Activated naive CD4-positive, alpha-beta T cell treated with anti-CD3 and anti-CD28 coated beads for 36 hours (primary cell): ENCODE measurements around the gene IZUMO3. TPM values are rescaled to one million over a fixed set of nuclear protein-coding genes. Genes with fewer than 3 reads are reported as not detected.
"Not testable (repeated sequence)": the region's sequence is repeated elsewhere in the genome, so short reads cannot be mapped to it uniquely, and the experiment has no call there.

Source experiments
- CTCF ChIA-PET: fragments of 350-600 bp; sonication (Branson Sonifier 250); formaldehyde crosslinking; loops from one replicate; lab custom pipeline; 2021; ENCODE audit warnings: antibody characterized with exemption; lab: Charles Lee
- DNase-seq: peaks from one replicate; pipeline ENCODE4 v3.0.0-alpha.2; 2020
- H3K27ac Mint-ChIP-seq: one replicate; pipeline ENCODE4 v1.8.0; 2021; ENCODE audit warnings: mild to moderate bottlenecking, mixed read lengths
- H3K27me3 Mint-ChIP-seq: one replicate; pipeline ENCODE4 v1.8.0; 2021; ENCODE audit warnings: low read depth, mixed read lengths
- H3K36me3 Mint-ChIP-seq: one replicate; pipeline ENCODE4 v1.8.0; 2021; ENCODE audit warnings: low read depth, mixed read lengths
- H3K4me1 Mint-ChIP-seq: one replicate; pipeline ENCODE4 v1.8.0; 2021; ENCODE audit warnings: low read depth, mixed read lengths
- H3K4me3 Mint-ChIP-seq: one replicate; pipeline ENCODE4 v1.8.0; 2021; ENCODE audit warnings: mild to moderate bottlenecking, moderate library complexity, mixed read lengths
- H3K9me3 Mint-ChIP-seq: one replicate; pipeline ENCODE4 v1.8.0; 2021; ENCODE audit warnings: mixed read lengths
- intact Hi-C: fragments of 100-400 bp; cut with micrococcal nuclease; formaldehyde crosslinking; loops from one replicate; pipeline ENCODE4 v1.15.1; 2023
- total RNA-seq, 2 experiments: library from RNA; stranded (reverse); gene quantifications; one replicate each; pipeline ENCODE4 v1.2.3, GENCODE V29; 2021

Gene IZUMO3, protein sequence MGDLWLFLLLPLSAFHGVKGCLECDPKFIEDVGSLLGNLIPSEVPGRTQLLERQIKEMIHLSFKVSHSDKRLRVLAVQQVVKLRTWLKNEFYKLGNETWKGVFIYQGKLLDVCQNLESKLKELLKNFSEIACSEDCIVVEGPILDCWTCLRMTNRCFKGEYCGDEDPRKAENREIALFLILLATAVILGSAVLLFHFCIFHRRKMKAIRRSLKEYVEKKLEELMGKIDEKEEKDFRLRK
- total RNA-seq, result not detected

DNA sequence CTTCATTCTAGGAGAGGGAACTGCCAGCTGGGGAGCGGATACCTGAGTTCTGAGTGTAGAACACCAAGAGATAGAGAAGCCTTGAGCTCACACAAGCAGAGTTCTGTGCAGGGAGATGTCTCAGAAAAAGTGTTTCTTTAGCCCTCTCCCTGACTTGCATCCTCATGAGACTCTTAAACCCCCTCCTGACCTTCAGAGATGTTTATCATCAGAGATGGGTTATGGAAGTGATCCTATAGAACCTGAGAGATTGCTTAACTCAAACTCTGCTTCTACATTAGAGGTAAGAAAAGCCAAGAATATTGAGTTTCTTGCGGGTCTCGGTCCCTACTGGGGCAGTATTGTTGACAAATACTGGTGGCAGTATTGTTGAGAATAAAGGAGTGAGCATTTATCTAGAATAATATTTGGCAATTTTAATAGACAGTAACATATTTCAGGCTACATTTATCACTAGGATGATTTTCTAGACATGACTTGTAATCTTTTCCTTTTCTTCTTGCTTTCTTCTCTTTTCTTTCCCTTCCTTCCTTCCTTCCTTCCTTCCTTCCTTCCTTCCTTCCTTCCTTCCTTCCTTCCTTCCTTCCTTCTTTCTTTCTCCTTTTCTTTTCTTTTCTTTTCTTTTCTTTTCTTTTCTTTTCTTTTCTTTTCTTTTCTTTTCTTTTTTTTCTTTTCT, at the start of gene IZUMO3:
IZUMO3 (minus strand) TSS at position 51 of the 676 bp plus-strand sequence. CDS start 248 bp downstream, outside the sequence.
- Mint-ChIP-seq H3K36me3 (no peaks in the 10 kb centered on the region), H3K27me3 (no peaks in the 10 kb centered on the region), H3K9me3 (peaks cover 10% of the 10 kb centered on the region), H3K4me3 (no peak within 1 kb of the TSS), H3K27ac (no peak within 1 kb of the TSS), H3K4me1 (no peaks in the 10 kb centered on the region)
- no peak for DNase-seq
- CTCF ChIA-PET, result no interaction called here
- intact Hi-C loops, result no loop called here

DNA sequence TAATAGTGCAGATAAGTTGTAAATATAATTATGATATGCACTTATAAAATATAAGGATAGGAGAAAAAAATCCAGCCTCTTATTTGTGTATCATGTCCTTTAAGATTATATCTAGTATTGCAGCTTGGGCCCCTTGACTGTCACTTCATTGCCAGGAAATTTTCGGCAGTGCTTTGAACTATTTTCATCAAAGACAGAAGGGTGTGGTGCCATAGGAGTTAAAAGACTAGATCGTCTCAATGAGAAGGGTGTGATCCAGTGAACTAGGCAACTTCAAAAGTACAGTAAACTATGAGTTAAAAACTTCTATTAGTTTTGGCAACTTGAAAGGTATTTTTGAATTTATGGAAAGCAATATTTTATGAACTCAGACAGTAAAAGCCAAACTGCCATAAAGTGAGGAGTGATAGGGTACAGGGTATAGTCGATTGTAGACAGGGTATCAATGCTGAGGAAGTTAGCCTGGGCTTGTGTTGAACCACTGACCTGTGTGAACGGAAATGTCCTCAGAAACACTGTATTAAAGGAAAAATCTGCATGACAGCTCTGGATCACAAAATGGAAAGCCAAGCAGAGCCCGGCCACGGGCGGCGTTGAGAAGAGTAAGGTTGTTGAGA, 48.6 kb upstream of the IZUMO3 start:
- no peaks in the 10 kb centered on the region for H3K27me3 Mint-ChIP-seq
- H3K4me3 Mint-ChIP-seq, result no peak overlapping the region
- intact Hi-C loops, result no loop called here
- no peak overlapping the region for H3K27ac Mint-ChIP-seq
- no peaks in the 10 kb centered on the region for H3K36me3 Mint-ChIP-seq
- no peak for DNase-seq
- H3K4me1 Mint-ChIP-seq, result no peaks in the 10 kb centered on the region
- H3K9me3 Mint-ChIP-seq, result peaks cover 11% of the 10 kb centered on the region
- CTCF ChIA-PET, result no interaction called here

DNA sequence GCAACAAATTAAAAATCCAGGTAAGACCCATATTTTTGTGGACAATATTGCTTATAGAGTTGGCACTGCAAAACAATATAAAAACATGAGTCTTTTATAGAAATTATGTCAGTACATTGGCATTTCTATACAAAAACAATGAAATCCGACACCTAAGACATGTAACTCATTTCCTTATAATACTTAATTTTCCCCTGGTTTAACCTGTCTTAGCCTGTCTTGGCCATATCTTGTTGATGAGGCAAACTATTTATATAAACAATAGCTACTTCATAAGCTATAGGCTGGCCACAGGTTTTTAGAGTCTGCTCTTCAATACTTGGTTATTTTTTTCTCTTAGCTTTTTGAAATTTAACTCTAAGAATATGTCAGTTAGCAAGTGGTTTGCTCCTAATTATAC, 44.7 kb upstream of the IZUMO3 start:
- H3K4me1 Mint-ChIP-seq, result no peaks in the 10 kb centered on the region
- DNase-seq, result no peak
- H3K36me3 Mint-ChIP-seq, result no peaks in the 10 kb centered on the region
- H3K4me3 Mint-ChIP-seq, result no peak overlapping the region
- no peak overlapping the region for H3K27ac Mint-ChIP-seq
- CTCF ChIA-PET, result no interaction called here
- intact Hi-C loops, result no loop called here
- peaks cover 6% of the 10 kb centered on the region for H3K9me3 Mint-ChIP-seq
- H3K27me3 Mint-ChIP-seq, result no peaks in the 10 kb centered on the region

DNA sequence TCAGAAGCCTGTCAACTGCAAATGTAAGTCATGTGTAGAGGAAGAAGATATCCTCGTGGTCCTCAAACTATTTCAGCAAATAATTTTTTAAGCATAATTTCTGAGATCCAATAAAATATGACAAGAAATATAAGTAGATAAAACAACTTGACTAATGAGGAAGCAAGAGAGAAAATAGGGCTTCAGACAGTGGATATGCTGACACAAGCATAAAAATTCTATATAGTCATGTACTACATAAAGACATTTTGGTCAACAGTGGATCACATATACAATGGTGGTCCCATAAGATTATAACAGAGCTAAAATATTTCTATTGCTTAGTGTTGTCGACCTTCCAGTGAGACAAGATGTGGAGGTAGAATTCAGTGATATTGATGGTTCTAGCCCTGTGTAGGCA, 42.2 kb upstream of the IZUMO3 start:
- intact Hi-C loops, result no loop called here
- Mint-ChIP-seq H3K9me3 (peaks cover 2% of the 10 kb centered on the region), H3K27me3 (no peaks in the 10 kb centered on the region)

DNA sequence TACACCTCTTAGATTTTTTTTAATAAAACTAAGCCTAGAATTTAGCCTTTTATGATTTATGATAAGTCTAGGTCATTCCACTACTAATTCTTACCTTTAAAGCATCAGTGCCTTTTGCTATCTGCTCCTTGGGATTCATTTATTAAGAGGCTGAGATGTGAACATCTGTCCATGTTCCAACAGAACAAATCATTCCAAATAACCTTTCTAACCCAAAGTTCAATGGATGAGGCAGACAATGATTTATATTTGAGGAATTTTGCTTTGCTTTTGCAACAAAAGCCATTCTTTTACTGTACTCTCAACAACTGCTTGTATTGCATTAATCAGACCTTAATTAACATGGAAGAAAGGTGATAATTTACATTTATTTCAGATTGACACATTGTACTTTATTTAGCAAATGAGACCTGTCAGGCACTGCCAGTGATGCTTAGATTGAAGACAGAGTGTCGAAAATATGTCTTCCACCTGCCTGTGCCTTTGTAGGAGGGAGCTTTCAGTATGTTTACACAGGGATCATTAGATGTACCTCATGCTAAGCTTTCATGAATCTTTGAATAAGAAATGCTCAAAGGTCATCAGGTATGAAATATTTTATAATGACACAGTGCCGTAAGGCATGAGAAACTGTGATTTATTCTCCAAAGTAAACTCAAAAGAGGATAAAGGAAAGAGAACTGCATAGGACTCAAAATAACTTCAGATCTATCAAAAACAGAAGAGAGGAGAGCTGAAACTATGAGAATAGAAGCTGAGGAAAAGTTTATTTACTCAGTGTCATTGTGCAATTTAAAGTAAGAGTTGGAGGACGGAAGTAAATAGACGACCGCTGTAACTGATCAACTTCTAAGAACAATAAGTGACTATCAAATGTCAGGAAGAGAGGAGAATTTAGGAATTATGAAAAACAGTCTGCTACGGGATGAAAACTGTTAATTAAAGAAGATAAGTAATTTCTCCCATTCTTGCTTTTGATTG, 36.7 kb upstream of the IZUMO3 start:
- no peaks in the 10 kb centered on the region for H3K27me3 Mint-ChIP-seq
- no peak overlapping the region for H3K4me3 Mint-ChIP-seq
- no peak for DNase-seq
- intact Hi-C loops, result no loop called here
- no peak overlapping the region for H3K27ac Mint-ChIP-seq
- no peaks in the 10 kb centered on the region for H3K4me1 Mint-ChIP-seq
- CTCF ChIA-PET, result no interaction called here
- no peaks in the 10 kb centered on the region for H3K36me3 Mint-ChIP-seq
- H3K9me3 Mint-ChIP-seq, result peaks cover 7% of the 10 kb centered on the region

More for the DNA sequence above, 42.2 kb upstream of the IZUMO3 start:
- no peak overlapping the region for H3K27ac Mint-ChIP-seq
- no peak for DNase-seq
- H3K36me3 Mint-ChIP-seq, result no peaks in the 10 kb centered on the region
- no peak overlapping the region for H3K4me3 Mint-ChIP-seq
- CTCF ChIA-PET, result interaction anchor here (0.7 kb wide), 1 partner anchor 27 kb away, joined by 3 read pairs; no protein-coding TSS in a partner anchor
- no peaks in the 10 kb centered on the region for H3K4me1 Mint-ChIP-seq

DNA sequence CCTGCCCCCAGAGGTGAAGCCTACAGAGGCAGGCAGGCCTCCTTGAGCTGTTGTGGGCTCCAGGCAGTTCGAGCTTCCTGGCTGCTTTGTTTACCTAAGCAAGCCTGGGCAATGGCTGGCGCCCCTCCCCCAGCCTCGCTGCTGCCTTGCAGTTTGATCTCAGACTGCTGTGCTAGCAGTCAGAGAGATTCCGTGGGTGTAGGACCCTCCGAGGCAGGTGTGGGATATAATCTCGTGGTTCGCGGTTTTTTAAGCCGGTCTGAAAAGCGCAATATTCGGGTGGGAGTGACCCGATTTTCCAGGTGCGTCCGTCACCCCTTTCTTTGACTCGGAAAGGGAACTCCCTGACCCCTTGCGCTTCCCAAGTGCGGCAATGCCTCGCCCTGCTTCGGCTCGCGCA, 34.3 kb upstream of the IZUMO3 start:
- H3K27me3 Mint-ChIP-seq, DNase-seq, H3K4me3 Mint-ChIP-seq, intact Hi-C loops, H3K27ac Mint-ChIP-seq, H3K9me3 Mint-ChIP-seq, H3K36me3 Mint-ChIP-seq, CTCF ChIA-PET, H3K4me1 Mint-ChIP-seq: not testable (repeated sequence)

DNA sequence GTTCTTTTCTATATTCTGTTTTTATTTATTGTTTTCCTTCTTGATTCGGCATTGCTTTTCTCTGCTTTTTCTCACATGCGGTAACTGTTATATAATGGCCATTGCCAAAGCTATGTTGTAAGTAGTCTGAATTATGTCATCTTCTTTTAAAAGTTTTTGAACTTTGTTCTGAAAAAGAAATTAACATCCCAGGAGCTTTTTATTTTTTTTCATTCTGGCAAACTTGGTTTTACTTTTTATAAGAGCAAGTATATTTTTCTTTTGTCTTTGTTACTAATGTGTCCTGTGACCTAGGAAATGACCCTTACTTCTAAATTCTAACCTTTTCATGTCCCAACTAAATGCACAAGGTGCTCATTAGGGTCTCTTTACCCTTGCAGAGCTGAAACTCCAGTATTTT, 26.7 kb upstream of the IZUMO3 start:
- Mint-ChIP-seq H3K4me3 (no peak overlapping the region), H3K27ac (no peak overlapping the region), H3K36me3 (no peaks in the 10 kb centered on the region), H3K27me3 (no peaks in the 10 kb centered on the region), H3K4me1 (no peaks in the 10 kb centered on the region), H3K9me3 (peaks cover 10% of the 10 kb centered on the region)
- intact Hi-C loops, result no loop called here
- no peak for DNase-seq
- CTCF ChIA-PET, result no interaction called here

DNA sequence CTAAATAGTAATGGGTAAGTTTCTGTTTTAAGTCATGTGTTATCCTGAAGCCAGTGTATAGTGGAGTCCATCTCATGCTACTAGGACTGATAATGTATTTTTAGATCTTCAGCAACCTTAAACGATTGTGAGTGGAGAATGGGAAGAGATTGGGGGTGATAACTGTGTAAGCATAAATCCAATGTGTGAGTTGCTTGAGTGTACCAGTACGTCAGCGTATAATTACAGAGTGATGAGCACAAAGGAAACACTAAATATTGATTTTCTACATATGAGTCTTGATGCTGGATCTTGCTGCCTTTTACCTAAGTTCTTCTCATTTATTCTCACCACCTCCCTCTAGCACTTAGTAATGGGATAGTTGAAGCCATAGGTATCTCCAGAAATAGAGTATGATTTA, 16.3 kb upstream of the IZUMO3 start:
- Mint-ChIP-seq H3K27ac (no peak overlapping the region), H3K36me3 (no peaks in the 10 kb centered on the region), H3K27me3 (no peaks in the 10 kb centered on the region), H3K4me1 (no peaks in the 10 kb centered on the region), H3K4me3 (no peak overlapping the region), H3K9me3 (peaks cover 12% of the 10 kb centered on the region)
- intact Hi-C loops, result no loop called here
- CTCF ChIA-PET, result no interaction called here
- DNase-seq, result no peak

DNA sequence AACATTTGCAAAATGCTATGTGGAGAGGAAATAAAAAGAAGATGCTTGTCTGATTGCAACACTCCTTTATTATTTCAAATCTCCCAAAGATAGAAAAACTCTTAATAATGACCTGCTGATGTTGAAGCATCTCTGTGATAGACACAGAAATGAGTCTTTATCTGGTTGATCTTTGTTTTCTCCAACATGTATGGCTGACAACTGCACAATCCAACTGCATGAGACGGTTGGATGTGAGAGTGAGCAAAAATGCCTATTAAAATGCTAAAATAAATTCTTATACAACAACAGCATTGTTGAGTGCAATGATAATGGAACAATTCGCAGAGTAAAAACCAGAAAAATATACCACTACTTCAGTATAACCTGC, 7.5 kb upstream of the IZUMO3 start:
- intact Hi-C loops, result no loop called here

DNA sequence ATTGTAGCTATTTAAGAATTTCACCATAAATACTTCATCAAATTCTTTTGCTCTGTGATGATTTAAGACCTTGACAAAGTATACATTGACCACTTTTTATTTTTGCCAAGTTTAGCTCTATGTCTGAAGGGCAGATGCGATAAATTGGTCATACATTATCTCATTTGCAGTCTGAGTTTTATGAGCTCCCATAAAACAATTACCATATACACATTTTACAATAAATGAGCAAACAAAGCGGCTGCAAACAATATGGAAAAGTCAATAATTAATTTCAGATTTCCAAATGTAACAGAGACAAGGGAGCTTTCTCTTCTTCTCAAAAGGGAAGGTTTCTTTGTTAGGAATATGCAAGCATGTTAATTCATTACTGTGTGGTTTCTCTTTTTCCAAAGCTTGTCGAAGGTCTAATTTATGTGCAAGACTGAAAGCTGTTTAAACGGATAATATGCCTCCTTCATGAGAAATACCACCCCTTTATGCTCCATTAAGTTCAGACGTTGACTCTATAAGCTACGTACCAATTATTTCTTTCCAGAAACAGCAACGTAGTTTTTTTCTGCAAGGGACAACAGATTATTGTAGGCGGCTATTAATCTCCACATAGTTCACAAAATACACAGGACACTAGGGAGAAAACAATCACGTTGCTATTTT, 7.0 kb upstream of the IZUMO3 start:
- H3K4me3 Mint-ChIP-seq, result no peak overlapping the region
- H3K9me3 Mint-ChIP-seq, result peaks cover 4% of the 10 kb centered on the region
- DNase-seq, result no peak
- H3K4me1 Mint-ChIP-seq, result no peaks in the 10 kb centered on the region
- intact Hi-C loops, result no loop called here
- H3K27ac Mint-ChIP-seq, result no peak overlapping the region
- H3K27me3 Mint-ChIP-seq, result no peaks in the 10 kb centered on the region
- no peaks in the 10 kb centered on the region for H3K36me3 Mint-ChIP-seq
- CTCF ChIA-PET, result no interaction called here

More for the DNA sequence above, 7.5 kb upstream of the IZUMO3 start:
- CTCF ChIA-PET, result no interaction called here
- Mint-ChIP-seq H3K27ac (no peak overlapping the region), H3K27me3 (no peaks in the 10 kb centered on the region), H3K9me3 (peaks cover 4% of the 10 kb centered on the region), H3K4me3 (no peak overlapping the region), H3K4me1 (no peaks in the 10 kb centered on the region), H3K36me3 (no peaks in the 10 kb centered on the region)
- DNase-seq, result no peak

DNA sequence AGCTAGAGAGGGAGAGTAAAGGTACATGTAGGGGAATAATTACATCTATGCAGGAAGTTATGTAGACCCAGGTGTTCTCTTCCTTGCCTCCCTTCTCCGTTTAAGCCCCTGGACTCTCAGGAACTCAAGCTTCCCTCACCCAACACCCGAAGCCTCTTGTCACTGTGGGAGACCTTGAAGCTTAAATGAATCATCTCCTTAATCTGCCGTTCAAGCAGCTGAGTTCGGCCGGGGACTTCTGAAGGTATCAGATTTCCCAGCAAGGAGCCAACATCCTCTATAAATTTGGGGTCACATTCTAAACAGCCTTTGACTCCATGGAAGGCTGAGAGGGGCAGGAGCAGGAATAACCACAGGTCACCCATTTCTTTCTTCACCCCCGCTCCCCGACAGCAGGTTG, 412 bp downstream of the IZUMO3 start:
- CTCF ChIA-PET, result interaction anchor here (0.8 kb wide), 1 partner anchor 27 kb away, joined by 3 read pairs; no protein-coding TSS in a partner anchor
- H3K27ac Mint-ChIP-seq, result no peak overlapping the region
- no peaks in the 10 kb centered on the region for H3K4me1 Mint-ChIP-seq
- H3K9me3 Mint-ChIP-seq, result peaks cover 10% of the 10 kb centered on the region
- H3K4me3 Mint-ChIP-seq, result no peak overlapping the region
- DNase-seq, result no peak
- H3K27me3 Mint-ChIP-seq, result no peaks in the 10 kb centered on the region
- H3K36me3 Mint-ChIP-seq, result no peaks in the 10 kb centered on the region
- intact Hi-C loops, result no loop called here
